NCI-H1436 treated with DMSO at 0.1 percent for 48 hours (cell line): ENCODE measurements around the gene TBC1D4.

Experiments used
- DNase-seq: peaks from one replicate; lab custom pipeline; 2025; lab: John Stamatoyannopoulos, UW

TBC1D4 gene

GRCh38 chr13:75418186-75418843, 63.7 kb downstream of the TBC1D4 start:
- DNase-seq, result no peak

- no peak for DNase-seq
Observed at GRCh38 chr13:75417656-75418055, 64.3 kb downstream of the TBC1D4 start.

- no peak for DNase-seq
Observed at GRCh38 chr13:75417012-75417384, 65.0 kb downstream of the TBC1D4 start.

- DNase-seq, result no peak
Observed at GRCh38 chr13:75416327-75417011, 65.5 kb downstream of the TBC1D4 start.

GRCh38 chr13:75415694-75416093, 66.3 kb downstream of the TBC1D4 start:
- no peak for DNase-seq

GRCh38 chr13:75415171-75415570, 66.8 kb downstream of the TBC1D4 start:
- DNase-seq, result no peak

GRCh38 chr13:75414036-75414827, 67.7 kb downstream of the TBC1D4 start:
- no peak for DNase-seq

- no peak for DNase-seq
Observed at GRCh38 chr13:75411924-75412537, 69.9 kb downstream of the TBC1D4 start.

- DNase-seq, result no peak
Observed at GRCh38 chr13:75410207-75410606, 71.8 kb downstream of the TBC1D4 start.

- no peak for DNase-seq
Observed at GRCh38 chr13:75407998-75408397, 74.0 kb downstream of the TBC1D4 start.

GRCh38 chr13:75407473-75407872, 74.5 kb downstream of the TBC1D4 start:
- DNase-seq, result no peak

- DNase-seq, result no peak
Observed at GRCh38 chr13:75405976-75406703, 75.8 kb downstream of the TBC1D4 start.

- DNase-seq, result no peak
Observed at GRCh38 chr13:75404726-75405125, 77.2 kb downstream of the TBC1D4 start.

- DNase-seq, result no peak
Observed at GRCh38 chr13:75402787-75403186, 79.2 kb downstream of the TBC1D4 start.

- no peak for DNase-seq
Observed at GRCh38 chr13:75400775-75401174, 81.2 kb downstream of the TBC1D4 start.

- DNase-seq, result no peak
Observed at GRCh38 chr13:75399879-75400217, 82.1 kb downstream of the TBC1D4 start.

GRCh38 chr13:75399168-75399878, 82.6 kb downstream of the TBC1D4 start:
- no peak for DNase-seq

GRCh38 chr13:75398072-75398471, 83.9 kb downstream of the TBC1D4 start:
- no peak for DNase-seq

- DNase-seq, result no peak
Observed at GRCh38 chr13:75395901-75396300, 86.1 kb downstream of the TBC1D4 start.

GRCh38 chr13:75395066-75395465, 86.9 kb downstream of the TBC1D4 start:
- DNase-seq, result no peak

GRCh38 chr13:75393839-75394520, 88.0 kb downstream of the TBC1D4 start:
- DNase-seq, result no peak
